BLaER1 (cell line): ENCODE data around the gene STK40.

Experiments used
- H3K27ac ChIP-seq: shearing (Covaris generic); formaldehyde crosslinking; 2 replicates; pipeline ENCODE4 v1.8.1; 2022
- H3K27me3 ChIP-seq: shearing (Covaris generic); formaldehyde crosslinking; 2 replicates; pipeline ENCODE4 v1.8.1; 2022
- H3K36me3 ChIP-seq: shearing (Covaris generic); formaldehyde crosslinking; 2 replicates; pipeline ENCODE4 v1.8.1; 2022
- H3K4me1 ChIP-seq: shearing (Covaris generic); formaldehyde crosslinking; 2 replicates; pipeline ENCODE4 v1.8.1; 2022
- H3K4me2 ChIP-seq: shearing (Covaris generic); formaldehyde crosslinking; 2 replicates; pipeline ENCODE4 v1.8.1; 2022
- H3K4me3 ChIP-seq: shearing (Covaris generic); formaldehyde crosslinking; 2 replicates; pipeline ENCODE4 v1.8.1; 2022
- H3K9ac ChIP-seq: shearing (Covaris generic); formaldehyde crosslinking; 2 replicates; pipeline ENCODE4 v1.8.1; 2022
- H3K9me3 ChIP-seq: shearing (Covaris generic); formaldehyde crosslinking; 2 replicates; pipeline ENCODE4 v1.8.1; 2022
- H4K20me1 ChIP-seq: shearing (Covaris generic); formaldehyde crosslinking; 2 replicates; pipeline ENCODE4 v1.8.1; 2022
- Cebpa-rat ChIP-seq: shearing (Covaris generic); IDR thresholded peaks from 2 replicates; pipeline ENCODE4 v1.8.1; 2022

The STK40 gene

GRCh38 chr1:36297062-36297461 is 88.7 kb downstream of the STK40 start:
- Histone ChIP-seq H3K9ac (no peak overlapping the region), H3K36me3 (peaks cover 100% of the 10 kb centered on the region), H4K20me1 (peaks cover 43% of the 10 kb centered on the region), H3K4me2 (no peak overlapping the region), H3K9me3 (no peaks in the 10 kb centered on the region), H3K4me1 (no peaks in the 10 kb centered on the region), H3K27me3 (no peaks in the 10 kb centered on the region), H3K4me3 (no peak overlapping the region), H3K27ac (no peak overlapping the region)
- TF ChIP-seq Cebpa-rat = no peak

- Histone ChIP-seq H3K9me3 (no peaks in the 10 kb centered on the region), H3K27ac (no peak overlapping the region), H3K4me3 (no peak overlapping the region), H3K4me1 (no peaks in the 10 kb centered on the region), H3K4me2 (no peak overlapping the region), H4K20me1 (peaks cover 49% of the 10 kb centered on the region), H3K9ac (no peak overlapping the region), H3K27me3 (no peaks in the 10 kb centered on the region), H3K36me3 (peaks cover 100% of the 10 kb centered on the region)
- no peak for TF ChIP-seq Cebpa-rat
Measured at GRCh38 chr1:36295390-36295789, 90.3 kb downstream of the STK40 start.
